ENCODE measurements around the gene PAH.
"Not testable (repeated sequence)": the region's sequence is repeated elsewhere in the genome, so short reads cannot be mapped to it uniquely, and the experiment has no call there.

PAH gene

GRCh38 chr12:102891756-102892155, 25.3 kb downstream of the PAH start:
- no peak for DNase-seq (ENCODE audit: low spot score)

GRCh38 chr12:102888511-102888910, 28.5 kb downstream of the PAH start:
- DNase-seq (ENCODE audit: low spot score): no peak

- no peak for DNase-seq (ENCODE audit: low spot score)
Measured at GRCh38 chr12:102885043-102885932, 31.8 kb downstream of the PAH start.

- peak; percentile 12 for DNase-seq (ENCODE audit: low spot score)
Measured at GRCh38 chr12:102883204-102883799, 33.7 kb downstream of the PAH start.

- no peak for DNase-seq (ENCODE audit: low spot score)
Measured at GRCh38 chr12:102880783-102881182, 36.3 kb downstream of the PAH start.

GRCh38 chr12:102879144-102879763, 37.8 kb downstream of the PAH start:
- peak; percentile 48 for DNase-seq (ENCODE audit: low spot score)

- no peak for DNase-seq (ENCODE audit: low spot score)
Measured at GRCh38 chr12:102876883-102877282, 40.2 kb downstream of the PAH start.

GRCh38 chr12:102874819-102875218, 42.2 kb downstream of the PAH start:
- DNase-seq (ENCODE audit: low spot score): peak; percentile 6

GRCh38 chr12:102873077-102873476, 44.0 kb downstream of the PAH start:
- no peak for DNase-seq (ENCODE audit: low spot score)

GRCh38 chr12:102871014-102871413, 46.0 kb downstream of the PAH start:
- DNase-seq (ENCODE audit: low spot score): no peak

- DNase-seq (ENCODE audit: low spot score): no peak
Measured at GRCh38 chr12:102869571-102869970, 47.5 kb downstream of the PAH start.

GRCh38 chr12:102865821-102866615, 51.0 kb downstream of the PAH start:
- DNase-seq (ENCODE audit: low spot score): no peak

GRCh38 chr12:102862486-102862885, 54.6 kb downstream of the PAH start:
- no peak for DNase-seq (ENCODE audit: low spot score)

GRCh38 chr12:102851246-102851645, 65.8 kb downstream of the PAH start:
- DNase-seq (ENCODE audit: low spot score): no peak

GRCh38 chr12:102849722-102850447, 67.2 kb downstream of the PAH start:
- no peak for DNase-seq (ENCODE audit: low spot score)

- DNase-seq (ENCODE audit: low spot score): no peak
Measured at GRCh38 chr12:102848832-102849231, 68.2 kb downstream of the PAH start.

GRCh38 chr12:102847131-102847530, 69.9 kb downstream of the PAH start:
- no peak for DNase-seq (ENCODE audit: low spot score)

- DNase-seq (ENCODE audit: low spot score): no peak
Measured at GRCh38 chr12:102833687-102834441, 83.2 kb downstream of the PAH start.

GRCh38 chr12:102832826-102833225, 84.2 kb downstream of the PAH start:
- not testable (repeated sequence) for DNase-seq (ENCODE audit: low spot score)

GRCh38 chr12:102824218-102824835, 92.7 kb downstream of the PAH start:
- no peak for DNase-seq (ENCODE audit: low spot score)
